Activated CD8-positive, alpha-beta memory T cell treated with anti-CD3 and anti-CD28 coated beads, Interleukin-2, amount 50 U/mL, for 48 hours (primary cell): Measurements from ENCODE around the gene PHF20.
"Not testable (repeated sequence)": the region's sequence is repeated elsewhere in the genome, so short reads cannot be mapped to it uniquely, and the experiment has no call there.

ENCODE experiments used
- DNase-seq: peaks from one replicate; pipeline ENCODE4 v3.0.0-alpha.2; 2020

The PHF20 gene

GRCh38 chr20:35783811-35784210 lies 12.0 kb downstream of the PHF20 start:
- not testable (repeated sequence) for DNase-seq

- DNase-seq: not testable (repeated sequence)
Measured at GRCh38 chr20:35785541-35785940, 13.7 kb downstream of the PHF20 start.

GRCh38 chr20:35788796-35789195 lies 17.0 kb downstream of the PHF20 start:
- DNase-seq: no peak

- no peak for DNase-seq
Measured at GRCh38 chr20:35791097-35791496, 19.3 kb downstream of the PHF20 start.

DNA sequence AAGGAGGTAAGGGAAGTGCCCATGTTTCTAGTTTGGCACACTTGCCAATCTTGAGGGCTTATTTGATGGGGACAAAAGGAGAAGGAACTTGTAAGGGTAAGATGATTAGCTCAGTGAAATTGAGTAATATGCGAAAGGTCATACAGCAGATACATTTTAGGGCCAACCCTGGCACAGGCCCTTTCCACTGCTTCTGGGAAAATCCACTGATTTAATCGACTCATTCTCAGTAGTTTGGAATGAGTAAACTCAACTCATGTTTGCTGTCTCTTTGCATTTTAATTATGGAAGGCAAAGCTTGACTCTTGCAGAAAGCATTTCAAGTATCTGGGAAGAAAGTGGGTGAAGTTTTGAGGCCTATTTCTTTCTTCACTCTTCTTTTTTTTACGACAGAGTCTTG lies 20.0 kb downstream of the PHF20 start:
- no peak for DNase-seq

GRCh38 chr20:35792740-35793139 lies 20.9 kb downstream of the PHF20 start:
- no peak for DNase-seq

- DNase-seq: no peak
Measured at GRCh38 chr20:35796571-35796970, 24.8 kb downstream of the PHF20 start.

DNA sequence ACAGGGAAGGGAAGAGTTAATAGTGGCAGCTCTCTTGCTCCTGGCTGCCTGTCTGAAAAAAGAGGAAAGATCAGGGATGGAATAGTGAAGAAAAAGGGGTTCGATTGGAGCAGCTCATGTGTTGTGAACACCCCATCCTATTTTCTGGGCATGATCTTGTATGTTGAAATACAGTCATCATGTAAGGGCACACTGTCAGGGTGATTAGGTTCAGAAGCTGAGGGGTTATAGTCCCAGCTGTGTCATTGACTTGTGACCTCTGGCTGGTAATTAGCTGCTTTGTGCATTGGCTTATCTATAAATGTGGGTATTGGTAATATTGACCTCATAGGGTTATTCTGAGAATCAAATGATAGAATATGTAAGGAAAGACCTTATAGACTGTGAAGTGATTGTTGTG lies 30.1 kb downstream of the PHF20 start:
- DNase-seq: no peak

GRCh38 chr20:35806075-35806474 lies 34.3 kb downstream of the PHF20 start:
- no peak for DNase-seq

DNA sequence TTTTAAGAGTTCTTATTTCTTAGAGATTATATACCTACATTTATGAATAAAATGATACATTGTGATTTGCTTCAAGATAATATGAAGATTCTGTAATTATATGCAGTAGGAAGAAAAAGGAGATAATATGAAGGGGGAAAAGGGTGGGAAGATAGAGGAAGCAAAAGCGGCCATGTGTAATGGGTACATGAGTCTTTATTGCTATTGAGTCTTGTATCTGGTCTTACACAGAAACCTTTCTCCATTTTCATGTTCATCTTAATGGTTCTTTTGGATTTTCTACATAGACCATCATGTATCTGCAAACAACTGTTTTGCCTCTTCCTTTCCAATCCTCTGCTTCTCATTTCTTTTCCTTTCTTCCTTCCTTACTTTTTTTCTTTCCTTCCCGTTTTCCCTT lies 36.1 kb downstream of the PHF20 start:
- DNase-seq: no peak

DNA sequence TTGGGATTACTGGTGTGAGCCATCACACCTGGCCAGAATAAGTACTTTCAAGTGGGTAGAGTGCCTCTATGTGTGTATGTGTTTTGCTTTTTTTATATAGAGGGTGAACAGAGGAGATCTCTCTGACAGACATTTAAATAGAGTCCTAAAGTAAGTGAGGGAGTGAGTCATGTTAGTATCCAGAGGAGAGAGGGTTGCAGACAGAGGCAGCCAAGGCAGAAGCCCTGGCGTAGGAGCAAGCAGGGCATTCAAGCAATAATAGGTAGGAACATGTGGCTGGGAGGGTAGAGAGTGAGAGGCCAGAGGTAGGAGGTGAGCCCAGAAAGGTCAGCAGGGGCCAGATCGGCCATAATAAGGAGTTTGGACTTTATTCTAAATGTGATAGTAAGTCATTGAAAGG lies 48.9 kb downstream of the PHF20 start:
- DNase-seq: no peak

GRCh38 chr20:35821807-35822242 lies 50.0 kb downstream of the PHF20 start:
- DNase-seq: no peak

DNA sequence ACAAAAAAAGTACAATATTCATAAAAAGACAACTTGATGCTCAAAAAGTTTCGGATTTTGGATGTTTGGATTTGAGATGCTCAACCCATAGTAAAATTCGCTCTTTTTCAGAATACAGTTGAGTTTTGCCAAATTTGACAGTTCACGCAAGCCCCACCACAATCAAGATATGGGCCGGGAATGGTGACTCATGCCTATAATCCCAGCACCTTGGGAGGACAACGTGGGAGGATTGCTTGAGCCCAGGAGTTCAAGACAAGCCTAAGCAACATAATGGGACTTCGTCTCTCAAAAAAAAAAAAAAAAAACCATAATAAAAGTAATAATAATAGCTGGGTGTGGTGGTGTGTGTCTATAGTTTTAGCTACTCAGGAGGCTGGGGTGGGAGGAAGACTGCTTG lies 51.3 kb downstream of the PHF20 start:
- no peak for DNase-seq

- no peak for DNase-seq
Measured at GRCh38 chr20:35823937-35824336, 52.1 kb downstream of the PHF20 start.

DNA sequence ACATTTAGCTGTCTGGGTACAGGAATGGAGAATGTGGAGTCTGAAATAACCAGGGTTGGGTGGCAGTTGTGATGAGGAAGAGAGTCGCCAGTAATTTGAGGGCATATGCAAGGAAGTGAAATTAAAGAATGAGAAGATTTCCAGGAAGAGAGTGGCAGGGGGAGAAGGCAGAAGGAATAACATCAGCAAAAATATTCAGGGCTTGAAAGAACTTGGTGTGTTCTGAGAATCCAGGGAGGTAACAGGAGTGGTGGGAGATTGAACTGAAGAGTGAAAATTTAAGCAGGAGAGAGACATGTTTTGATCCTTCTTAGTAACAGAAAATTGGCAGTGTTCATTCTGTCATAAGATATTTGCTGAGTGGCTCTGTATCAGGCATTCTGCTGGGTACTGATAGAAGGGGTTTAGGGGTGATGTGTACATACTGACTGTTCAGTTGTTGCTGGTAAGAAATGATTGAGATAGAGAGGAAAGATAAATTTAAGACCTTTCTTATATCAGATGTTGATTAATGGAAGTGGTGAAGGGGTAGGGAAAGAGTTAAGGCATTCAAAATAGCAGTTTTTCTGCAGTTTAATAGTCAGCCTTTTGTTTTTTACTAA lies 54.7 kb downstream of the PHF20 start:
- DNase-seq: no peak

DNA sequence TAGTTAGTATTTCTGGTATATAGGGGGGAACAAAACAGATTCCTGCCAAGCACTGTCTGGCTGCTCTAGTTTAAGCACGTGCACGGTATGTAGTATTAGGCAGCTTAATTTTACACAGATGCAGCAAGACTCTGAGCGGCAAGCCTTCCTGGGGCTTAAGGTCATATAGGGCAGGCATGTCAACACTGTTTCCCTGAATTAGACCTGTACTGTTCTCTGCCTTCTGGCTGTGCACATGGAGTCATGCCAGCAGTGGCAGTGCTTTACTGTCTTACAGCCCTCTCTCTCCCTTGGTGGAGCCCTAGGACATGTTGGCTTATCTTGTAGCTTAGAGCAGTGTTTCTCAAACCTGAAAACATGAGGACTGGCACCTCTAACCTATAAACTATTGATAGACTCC lies 56.6 kb downstream of the PHF20 start:
- DNase-seq: no peak

DNA sequence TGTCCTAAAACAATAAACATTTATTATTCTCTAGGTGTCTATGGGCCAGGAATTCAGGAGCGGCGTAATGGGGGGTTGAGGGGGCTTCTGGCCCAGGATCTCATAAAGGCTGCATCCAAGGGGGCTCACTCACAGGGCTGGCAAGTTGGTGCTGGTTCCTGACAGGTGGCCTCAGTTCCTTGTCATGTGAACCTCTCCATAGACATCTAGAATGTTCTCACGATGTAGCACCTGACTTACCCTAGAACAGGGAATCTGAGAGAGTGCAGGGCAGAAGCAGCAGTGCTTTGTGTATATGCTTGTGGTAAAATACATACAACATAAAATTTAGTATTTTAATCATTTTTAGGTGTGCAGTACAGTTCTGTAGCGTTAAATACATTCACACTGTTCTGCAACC lies 57.1 kb downstream of the PHF20 start:
- no peak for DNase-seq

DNA sequence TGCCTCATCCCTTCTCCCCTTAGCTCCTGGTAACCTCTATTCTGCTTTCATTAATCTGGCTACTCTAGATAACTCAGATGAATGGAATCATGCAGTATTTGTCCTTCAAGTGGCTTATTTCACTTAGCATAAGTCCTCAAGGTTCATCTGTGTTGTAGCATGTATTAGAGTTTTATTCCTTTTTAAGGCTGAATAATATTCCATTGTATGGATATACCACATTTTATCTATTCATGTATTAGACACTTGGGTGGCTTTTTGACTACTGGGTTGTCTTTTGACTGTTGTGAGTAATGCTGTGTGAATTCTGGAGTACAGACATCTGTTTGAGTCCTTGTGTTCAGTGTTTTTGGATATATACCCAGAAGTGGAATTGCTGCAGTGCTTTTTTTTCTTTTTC lies 58.4 kb downstream of the PHF20 start:
- DNase-seq: no peak

- no peak for DNase-seq
Measured at GRCh38 chr20:35831029-35831428, 59.2 kb downstream of the PHF20 start.

DNA sequence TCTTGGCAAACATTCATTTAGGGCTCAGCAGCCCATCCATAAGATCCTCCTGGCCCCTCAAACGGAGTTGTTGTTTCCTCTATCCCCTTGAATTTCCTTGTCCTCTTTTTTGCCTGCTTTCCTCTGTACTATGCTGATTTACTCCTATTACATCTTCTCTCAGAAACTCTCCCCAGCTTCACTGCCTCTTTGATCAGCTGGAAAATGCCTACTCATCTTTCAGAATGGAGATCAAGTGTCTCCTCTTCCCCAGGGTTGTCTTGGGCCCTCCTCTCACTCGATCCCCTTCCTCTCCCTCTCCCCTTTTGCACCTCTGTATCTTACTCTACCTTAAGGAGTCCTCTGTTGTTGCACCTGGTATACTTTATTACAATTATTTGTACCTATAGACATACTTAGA lies 60.2 kb downstream of the PHF20 start:
- DNase-seq: no peak

DNA sequence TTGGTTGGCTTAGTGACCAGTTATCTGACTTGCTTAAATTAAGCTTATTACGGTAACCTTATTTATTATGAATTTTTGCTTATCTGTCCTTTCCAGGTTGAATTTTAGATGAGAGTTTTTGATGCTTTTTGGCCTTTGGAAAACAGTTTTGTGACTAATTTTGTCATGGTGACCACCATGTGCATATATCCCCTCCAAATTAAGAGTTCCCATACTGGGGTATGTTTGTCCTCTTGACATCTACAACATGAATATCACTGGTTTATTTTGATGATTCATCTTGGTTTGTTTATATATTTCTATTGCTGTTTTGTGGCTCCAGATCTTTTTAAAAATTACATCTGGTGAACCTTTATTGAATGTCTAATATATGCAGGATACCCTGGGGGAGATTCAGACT lies 61.4 kb downstream of the PHF20 start:
- DNase-seq: no peak

DNA sequence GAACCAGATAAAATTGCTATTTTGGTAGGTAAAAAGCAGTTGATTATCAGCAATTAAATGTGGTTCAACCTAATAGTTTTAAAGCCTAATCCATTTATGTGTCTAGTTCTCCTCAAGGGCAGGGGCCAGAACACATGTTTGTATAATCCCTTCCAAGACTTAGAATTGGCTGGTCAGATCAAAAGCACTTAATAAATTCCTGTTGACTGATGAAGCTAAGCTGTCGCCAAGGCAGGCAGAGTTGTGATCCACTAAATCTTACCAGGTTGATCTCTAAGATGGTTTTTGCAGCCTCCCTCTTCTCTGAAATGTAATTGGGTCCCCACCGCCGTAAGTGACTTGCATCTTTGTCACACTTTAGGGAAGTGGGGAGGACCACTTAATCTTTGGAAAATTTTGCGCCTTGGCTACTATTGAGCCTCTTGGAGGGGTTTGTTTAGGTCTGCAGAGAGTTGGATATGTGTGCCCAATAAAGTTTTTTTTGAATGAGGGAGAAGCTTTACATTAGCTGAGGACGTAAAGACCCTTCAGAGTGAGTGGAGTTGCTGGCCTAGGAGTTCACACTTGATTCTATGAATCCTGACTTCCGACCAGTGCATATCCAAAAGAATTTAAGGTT lies 65.9 kb downstream of the PHF20 start:
- no peak for DNase-seq

GRCh38 chr20:35838205-35838604 lies 66.4 kb downstream of the PHF20 start:
- DNase-seq: no peak

GRCh38 chr20:35839904-35840303 lies 68.1 kb downstream of the PHF20 start:
- no peak for DNase-seq

DNA sequence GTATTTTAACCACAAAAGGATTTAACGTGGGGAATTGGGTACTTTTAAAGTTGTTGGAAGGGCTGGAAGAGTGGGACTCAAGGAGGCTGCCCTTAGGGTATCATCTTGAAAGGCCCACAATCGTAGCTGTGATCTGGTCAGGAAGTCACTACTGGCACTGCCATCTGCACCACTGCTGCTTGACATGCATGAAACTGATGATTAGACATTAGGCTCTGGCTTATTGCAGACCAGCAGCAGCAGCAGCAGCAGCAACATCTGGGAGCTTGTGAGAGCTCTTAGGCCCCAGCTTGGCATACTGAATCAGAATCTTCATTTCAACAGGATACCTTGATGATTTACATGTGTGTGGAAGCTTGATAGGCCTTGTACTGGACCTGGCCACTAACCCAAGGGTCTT lies 68.6 kb downstream of the PHF20 start:
- no peak for DNase-seq
